HG02610 (cell line): ENCODE results near the gene CPSF7.

Source experiments
- ATAC-seq: cut with Tn5 transposase; IDR thresholded peaks from one replicate; pipeline ENCODE4 v1.9.1; 2021; ENCODE audit warnings: mild to moderate bottlenecking, moderate library complexity; ENCODE audit not compliant: unreplicated experiment

CPSF7 gene

DNA sequence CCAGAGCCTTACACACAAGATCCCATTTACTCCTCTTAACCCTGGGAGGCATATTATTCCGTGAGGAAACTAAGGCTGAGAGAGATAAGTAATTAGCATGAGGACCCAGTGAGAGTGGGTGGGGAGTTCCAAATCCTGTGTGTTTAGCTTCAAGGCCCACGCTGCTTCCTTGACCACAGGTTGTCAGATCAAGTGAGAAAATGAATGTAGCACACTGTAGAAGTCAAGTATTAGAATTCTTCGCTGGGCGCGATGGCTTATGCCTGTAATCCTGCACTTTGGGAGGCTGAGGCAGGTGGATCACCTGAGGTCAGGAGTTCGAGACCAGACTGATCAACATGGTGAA, 71.9 kb downstream of the CPSF7 start:
- no peak for ATAC-seq

- peak; percentile 61 for ATAC-seq
Measured at GRCh38 chr11:61357233-61357893, 72.4 kb downstream of the CPSF7 start.

- ATAC-seq = no peak
Measured at GRCh38 chr11:61356706-61357105, 73.1 kb downstream of the CPSF7 start.

DNA sequence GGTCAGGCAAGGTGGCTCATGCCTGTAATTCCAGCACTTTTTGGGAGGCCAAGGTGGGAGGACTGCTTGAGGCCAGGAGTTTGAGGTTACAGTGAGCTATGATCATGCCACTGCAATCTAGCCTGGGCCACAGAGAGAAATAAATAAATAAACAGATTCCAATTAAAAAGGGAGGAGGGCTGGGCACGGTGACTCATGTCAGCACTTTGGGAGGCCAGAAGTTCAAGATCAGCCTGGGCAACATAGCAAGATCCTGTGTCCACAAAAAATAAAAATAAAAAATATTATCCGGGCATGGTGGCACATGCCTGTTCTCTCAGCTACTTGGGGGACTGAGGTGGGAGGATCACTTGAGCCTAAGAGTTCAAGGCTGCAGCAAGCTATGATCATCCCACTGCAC, 75.6 kb downstream of the CPSF7 start:
- ATAC-seq = no peak

- ATAC-seq = no peak
Measured at GRCh38 chr11:61353131-61354067, 76.4 kb downstream of the CPSF7 start.
